HG02759 (cell line): Measurements from ENCODE around the gene DBET.
"Not testable (repeated sequence)": the region's sequence is repeated elsewhere in the genome, so short reads cannot be mapped to it uniquely, and the experiment has no call there.

Source experiments
- ATAC-seq: cut with Tn5 transposase; IDR thresholded peaks from one replicate; pipeline ENCODE4 v1.9.1; 2021; ENCODE audit warnings: mild to moderate bottlenecking, moderate library complexity; ENCODE audit not compliant: unreplicated experiment

DBET gene

DNA sequence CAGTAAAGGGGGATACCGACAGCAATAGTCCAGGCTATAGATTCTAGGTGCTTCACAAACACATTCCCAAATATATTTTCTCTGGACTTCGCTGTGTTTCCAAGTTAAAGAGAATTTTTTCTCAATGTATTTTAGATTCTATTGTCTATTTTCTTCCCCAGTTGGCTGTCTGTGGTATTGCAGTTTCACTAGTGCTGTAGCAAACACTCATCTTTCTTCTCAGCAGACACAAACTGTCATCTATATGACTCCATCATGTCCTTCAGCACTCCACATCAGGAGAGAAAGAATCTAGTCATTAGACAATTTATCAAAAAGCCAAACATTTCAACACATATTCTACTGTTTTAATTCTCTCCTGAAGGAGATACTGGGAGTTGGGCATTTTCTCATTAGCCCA is at the start of gene DBET:
DBET (plus strand) TSS at position 161 of the 400 bp plus-strand sequence.
- not testable (repeated sequence) for ATAC-seq

DNA sequence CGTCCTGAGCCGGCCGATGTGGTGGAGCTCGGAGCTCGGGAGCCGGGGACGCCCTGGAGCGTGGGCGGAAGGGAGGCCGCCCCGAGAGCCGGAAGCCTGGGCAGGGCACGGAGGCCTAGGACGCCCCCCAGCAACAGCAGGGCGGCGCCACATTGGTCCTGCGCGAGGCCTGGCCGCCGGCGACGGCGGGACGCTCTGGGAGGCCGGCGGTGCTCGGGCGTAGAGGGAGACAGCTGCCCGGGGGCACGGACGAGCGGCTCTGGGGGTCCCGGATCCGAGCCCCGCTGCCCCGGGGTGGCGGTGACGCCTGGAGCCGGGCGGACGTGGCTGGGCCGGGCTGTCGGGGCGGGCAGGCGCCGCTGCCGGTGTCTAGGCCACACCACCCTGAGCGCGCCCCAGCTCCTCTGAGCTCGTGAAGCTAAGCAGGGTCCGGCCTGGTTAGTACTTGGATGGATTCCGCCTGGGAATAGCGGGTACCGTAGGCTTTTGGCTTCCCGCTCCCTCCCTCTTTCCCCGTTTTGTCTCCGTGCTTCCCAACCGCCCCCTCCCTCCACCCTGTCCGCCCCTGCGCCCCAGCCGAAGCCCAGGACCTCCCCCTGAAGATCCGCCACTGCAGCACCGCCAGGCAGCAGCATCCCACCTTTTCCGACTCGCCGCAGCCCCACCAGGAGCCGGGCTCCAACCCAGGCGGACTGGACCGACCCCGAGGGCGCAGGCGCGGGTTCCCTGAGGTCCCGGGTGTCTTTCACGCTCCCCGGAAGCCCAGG is 49.3 kb upstream of the DBET start:
- ATAC-seq = peak; percentile 69

DNA sequence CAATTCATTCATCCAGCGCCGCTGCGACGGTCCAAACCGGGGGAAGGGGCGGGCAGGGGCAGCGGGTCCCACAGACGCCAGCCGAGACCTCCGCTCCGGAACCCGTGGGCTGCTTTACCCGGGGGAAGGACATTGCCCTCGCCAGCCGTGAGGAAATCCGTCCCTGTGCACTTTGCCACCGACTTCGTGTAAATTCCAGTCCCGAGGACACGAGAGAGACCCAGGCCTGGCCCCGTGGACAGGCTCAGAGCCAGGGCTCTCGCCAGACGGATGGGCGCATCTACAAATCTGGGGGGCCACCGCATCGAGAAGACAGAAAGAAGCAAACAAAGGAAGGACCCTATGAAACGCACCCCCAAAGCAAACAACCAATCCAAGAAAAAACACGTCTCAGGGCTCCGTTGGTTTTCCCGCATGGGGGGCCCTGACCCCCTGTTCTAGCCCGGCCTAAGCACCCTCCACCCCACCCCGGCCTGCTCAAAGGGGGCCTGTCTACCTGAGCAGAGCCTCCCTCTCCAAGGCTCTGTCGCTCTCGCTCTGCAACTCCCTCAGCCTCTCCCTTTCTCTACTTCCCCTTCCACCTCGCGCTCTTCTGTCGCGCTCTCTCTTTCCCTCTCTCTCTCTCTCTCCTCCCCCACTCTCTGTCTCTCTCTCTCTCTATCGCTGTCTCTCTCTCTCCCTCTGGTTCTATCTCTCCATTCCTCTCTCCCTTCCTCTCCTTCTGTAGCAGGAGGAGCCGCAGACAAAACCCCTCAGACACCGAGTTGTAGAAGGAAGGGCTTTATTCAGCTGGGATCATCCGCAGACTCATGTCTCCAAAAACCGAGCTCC is 48.5 kb upstream of the DBET start:
- ATAC-seq = no peak

DNA sequence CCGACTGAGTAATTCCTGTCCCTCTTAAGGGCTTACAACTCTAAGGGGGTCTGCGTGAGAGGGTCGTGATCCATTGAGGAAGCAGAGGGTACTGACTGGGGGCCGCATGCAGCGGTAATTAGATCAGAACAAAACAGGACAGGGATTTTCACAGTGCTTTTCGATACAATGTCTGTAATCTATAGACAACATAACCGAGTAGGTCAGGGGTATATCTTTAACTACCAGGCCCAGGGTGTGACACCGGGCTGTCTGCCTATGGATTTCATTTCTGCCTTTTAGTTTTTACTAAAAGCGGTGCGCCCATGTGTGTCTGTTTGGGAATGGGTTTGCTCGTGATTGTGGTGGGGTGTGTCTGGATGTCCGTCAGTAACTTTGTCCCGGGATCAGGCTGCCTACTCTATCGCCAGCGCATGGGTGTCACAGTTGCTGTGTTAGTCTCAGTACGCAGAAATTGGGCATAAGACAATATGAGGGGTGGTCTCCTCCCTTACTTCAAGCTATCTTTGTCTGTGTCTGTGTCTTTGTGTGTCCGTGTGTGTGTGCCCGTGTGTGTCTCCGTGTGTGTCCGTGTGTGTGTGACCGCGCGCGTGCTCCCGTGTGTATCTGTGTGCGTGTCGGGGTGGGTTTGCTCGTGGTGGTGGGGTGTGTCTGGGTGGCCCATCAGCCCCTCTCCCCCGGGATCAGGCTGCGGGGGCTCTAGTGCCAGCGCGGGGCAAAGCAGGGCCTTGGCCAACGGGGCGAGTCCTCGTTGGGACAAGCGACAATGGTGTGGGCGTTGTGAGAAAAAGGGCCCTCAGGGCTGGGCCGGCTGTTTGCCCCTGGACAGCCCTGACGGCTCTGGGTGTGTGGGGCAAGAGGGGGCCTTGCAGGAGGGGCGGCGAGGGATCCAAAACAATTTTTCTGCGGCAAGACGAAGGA is 47.7 kb upstream of the DBET start:
- no peak for ATAC-seq

DNA sequence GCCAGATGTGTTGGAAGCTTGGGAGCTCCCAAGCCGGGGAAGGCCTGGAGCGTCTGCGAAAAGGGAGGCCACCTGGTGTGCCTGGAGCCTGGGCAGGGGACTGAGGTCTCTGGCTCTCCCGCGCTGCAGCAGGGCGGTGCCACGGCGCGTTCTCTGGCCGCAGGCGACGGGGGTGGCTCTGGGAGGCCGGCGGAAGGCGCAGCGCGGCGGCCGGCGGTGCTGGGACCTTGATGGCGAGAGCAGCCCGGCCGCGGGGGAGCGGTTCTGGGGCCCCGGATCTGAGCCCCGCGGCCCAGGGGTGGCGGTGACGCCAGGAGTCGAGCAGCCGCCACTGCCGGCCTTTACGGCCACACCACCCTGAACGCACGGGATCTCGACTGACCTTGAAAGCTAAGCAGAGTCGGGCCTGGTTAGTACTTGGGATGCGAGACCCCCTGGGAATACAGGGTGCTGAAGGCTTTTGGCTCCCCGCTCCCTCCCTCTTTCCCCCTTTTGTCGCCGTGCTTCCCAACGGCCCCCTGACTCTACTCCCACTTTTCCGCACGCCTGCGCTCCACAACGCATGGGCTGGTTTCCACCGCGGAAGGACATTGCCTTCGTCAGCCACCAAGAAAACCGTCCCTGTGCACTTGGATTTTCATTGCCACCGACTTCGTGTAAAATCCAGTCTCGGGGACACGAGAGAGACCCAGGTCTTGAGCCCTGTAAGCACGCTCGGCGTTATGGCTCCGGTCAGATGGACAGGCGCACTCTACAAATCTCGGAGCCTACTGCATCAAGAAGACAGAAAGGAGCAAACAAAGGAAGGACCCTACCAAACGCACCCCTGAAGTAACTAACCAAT is 46.7 kb upstream of the DBET start:
- no peak for ATAC-seq

DNA sequence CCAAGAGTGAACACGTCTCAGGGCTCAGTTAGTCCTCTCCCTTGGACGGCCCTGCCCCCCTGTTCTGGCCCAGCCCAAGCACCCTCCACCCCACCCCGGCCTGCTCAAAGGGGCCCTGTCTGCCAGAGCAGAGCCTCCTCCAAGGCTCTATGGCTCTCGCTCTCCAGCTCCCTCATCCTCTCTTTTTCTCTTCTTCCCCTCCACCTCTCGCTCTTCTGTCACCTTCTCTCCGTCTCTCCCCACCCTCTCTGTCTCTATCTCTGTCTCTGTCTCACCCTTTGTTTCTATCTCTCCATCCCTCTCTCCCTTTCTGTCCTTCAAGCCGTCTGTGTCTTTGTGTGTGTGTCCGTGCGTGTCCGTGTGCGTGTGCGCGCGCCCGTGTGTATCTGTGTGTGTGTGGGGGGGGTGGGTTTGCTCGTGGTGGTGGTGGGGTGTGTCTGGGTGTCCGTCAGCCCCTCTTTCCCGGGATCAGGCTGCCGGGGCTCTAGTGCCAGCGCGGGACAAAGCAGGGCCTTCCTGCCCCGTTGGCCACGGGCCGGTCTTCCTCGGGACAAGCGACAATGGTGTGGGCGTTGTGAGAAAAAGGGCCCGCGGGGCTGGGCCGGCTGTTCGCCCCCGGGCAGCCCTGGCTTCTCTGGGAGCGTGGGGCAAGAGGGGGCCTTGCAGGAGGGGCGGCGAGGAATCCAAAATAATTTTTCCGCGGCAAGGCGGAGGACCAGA is 45.9 kb upstream of the DBET start:
- no peak for ATAC-seq

DNA sequence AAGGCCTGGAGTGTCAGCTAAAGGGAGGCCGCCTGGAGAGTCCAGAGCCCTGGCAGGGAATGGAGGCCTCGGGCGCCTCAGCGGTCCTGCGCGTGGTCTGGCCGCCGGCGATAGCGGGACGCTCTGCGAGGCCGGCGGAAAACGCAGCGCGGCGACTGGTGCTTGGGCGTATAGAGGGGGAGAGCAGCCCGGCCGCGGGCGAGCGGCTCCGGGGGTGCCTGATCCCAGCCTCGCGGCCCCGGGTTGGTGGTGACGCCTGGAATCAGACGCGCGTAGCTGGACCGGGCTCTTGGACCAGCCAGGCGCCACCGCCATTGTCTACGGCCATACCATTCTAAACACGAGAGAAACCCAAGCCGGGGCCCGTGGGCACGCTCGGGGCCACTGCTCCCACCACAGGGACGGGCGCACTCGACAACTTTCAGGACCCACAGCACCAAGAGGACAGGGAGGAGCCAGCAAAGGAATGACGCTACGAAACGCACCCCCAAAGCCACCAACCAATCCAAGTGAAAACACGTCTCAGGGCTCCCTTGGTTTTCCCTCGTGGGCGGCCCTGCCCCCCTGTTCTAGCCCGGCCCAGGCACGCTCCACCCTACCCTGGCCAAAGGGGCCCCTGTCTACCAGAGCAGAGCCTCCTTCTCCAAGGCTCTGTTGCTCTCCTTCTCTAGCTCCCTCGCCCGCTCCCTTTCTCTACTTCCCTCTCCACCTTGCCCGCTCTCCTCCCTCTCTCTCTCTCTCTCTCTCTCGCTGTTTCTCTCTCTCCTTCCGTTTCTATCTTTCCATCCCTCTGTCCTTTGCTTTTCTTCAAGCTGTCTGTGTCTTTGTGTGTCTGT is 45.1 kb upstream of the DBET start:
- no peak for ATAC-seq

DNA sequence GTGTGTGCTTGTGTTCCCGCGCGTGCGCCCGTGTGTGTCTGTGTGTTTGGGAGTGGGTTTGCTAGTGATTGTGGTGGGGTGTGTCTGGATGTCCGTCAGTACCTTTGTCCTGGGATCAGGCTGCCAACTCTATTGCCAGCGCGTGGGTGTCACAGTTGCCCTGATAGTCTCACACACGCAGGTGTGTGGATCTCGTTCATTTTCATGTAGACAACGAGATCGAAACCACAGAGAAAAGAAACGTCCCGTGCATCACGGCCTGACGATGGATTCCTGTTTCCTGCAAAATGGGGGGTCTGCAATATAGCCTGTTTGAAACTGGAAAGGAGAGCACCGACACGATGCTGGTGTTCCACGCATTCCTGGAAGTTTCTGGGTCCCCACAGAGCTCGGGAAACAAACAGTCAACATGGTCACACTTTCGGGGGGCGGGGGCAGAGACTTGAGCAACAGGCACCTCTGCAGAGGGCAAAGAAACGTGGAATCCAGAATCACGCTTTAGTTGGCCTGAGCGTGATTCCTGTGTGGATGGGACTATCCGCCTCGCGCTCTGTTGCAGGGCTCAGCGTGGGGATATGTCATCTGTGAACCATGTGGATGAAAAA is 44.3 kb upstream of the DBET start:
- ATAC-seq = not testable (repeated sequence)

DNA sequence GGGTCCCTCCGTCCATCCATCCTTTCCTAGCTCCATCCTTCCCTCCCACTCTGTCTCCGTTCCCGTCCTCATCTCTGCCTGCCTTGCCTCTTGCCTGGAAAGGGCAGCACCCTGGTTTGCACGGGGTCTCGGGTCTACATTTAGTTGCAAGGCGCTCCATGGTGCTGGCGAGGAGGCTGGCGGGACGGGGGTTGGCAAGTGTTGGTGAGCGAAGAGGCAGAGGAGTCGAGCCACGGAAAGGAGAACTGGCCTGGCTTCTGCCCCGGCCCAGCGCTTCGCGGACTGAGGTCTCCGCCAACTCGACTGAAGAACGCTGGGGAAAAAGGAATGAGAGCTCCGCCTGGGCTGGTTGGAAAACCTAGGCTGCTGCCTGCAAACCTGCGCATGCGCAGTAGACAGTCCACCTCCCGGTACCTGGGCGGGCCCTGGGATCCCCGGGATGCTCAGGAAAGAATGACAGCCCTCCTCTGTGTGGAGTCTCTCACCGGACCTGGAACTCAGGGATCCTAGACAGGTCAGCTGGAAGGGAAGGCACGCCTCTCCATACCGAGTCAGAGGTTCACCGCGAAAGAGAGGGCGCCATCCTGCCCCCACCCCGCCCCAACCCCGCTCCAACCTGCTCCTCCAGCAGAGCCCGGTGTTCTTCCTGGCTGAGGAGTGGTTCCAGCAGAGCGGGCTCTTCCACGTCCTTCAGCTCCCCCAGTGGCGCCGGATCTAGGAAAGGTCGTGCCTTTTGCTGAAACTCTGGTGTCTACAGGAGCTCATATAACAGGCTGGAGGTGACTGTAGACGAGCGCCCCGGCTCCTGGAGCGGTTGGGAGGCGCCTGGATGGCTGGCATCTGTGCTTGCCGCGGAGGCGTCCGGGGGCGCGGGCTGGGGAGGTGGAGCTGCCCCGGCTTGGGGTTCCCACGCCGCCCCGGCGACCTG is 43.2 kb upstream of the DBET start:
- no peak for ATAC-seq

DNA sequence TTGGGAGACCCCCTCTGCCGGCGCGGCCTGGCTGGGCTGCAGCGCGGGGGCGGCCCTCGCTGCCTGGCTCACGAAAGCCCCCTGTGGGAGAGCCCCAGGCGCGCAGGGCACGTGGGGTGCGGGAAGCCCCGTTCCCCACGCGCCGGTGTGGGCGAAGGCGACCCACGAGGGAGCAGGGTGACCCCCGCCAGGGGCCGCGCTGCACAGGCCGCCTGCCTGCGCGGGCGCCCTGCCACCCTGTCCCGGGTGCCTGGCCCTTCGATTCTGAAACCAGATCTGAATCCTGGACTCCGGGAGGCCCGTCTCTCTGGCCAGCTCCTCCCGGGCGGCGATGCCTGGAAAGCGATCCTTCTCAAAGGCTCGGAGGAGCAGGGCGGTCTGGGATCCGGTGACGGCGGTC is 42.3 kb upstream of the DBET start:
- ATAC-seq = not testable (repeated sequence)

DNA sequence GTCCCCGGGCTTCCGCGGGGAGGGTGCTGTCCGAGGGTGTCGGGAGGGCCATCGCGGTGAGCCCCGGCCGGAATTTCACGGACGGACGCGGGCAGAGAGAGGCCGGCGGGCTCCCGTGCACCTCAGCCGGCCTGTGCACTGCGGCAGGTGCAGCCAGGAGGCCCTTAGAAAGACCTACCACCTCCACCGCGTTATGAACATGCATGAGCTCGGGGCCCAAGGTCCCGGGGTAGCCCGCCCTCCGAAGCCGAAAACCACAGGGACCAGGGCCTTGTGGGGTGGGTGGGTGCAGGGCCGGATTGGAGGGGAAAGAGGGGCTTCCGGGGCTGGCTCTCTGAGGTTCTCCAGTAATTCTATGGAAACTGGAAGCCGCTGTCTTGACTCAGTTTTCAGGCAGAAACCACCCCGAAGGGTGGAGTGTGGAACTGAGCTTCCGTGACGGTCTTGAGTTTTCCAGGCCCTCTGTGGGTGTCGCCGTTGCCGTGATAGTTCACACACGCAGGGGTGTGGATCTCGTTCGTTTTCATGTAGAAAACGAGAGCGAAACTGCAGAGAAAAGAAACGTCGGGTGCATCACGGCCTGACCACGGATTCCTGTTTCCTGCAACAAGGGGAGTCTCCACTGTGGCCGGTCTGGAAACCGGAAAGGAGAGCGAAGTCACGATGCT is 41.6 kb upstream of the DBET start:
- peak; percentile 42 for ATAC-seq

DNA sequence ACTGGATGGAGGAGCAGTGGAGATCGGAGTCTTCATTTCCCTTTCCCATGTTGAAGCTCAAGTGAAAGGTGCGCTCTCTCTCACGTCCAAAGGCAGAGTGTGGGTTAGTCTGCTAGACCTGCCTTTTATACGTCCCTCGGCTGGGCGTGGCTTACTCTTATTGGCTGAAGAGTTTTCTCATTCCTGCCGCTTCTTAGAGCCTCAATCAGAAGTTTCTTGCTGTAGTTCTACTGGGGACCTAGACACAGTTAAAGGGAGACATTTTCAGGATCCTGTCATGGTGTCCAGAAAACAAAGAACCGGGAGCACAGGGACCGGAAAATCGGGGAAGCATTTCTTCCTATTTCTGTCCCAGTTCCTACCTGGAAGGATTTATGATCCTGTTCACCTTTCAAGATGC is 37.1 kb upstream of the DBET start, which contains the start of gene FRG2:
FRG2 (minus strand) TSS at position 101 of the 400 bp plus-strand sequence; CDS start at position 49, 52 bp downstream.
- not testable (repeated sequence) for ATAC-seq

DNA sequence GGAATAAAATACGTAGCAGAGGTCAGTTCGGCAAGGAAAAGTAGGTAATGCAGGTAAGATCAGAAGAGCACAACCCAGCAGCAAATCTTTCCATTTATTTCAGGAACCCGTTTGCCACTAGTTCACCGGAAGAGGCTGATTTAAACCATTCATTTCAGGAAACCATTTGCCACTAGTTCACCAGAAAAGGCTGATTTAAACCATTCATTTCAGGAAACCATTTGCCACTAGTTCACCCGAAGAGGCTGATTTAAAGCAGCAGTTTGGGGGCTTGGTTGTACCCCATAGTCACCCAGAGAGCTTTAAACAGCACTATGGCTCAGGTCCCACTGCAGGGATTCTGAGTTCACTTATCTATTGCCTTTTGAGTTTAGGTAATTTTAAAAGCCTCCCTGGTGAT is 33.0 kb upstream of the DBET start:
- ATAC-seq = not testable (repeated sequence)

DNA sequence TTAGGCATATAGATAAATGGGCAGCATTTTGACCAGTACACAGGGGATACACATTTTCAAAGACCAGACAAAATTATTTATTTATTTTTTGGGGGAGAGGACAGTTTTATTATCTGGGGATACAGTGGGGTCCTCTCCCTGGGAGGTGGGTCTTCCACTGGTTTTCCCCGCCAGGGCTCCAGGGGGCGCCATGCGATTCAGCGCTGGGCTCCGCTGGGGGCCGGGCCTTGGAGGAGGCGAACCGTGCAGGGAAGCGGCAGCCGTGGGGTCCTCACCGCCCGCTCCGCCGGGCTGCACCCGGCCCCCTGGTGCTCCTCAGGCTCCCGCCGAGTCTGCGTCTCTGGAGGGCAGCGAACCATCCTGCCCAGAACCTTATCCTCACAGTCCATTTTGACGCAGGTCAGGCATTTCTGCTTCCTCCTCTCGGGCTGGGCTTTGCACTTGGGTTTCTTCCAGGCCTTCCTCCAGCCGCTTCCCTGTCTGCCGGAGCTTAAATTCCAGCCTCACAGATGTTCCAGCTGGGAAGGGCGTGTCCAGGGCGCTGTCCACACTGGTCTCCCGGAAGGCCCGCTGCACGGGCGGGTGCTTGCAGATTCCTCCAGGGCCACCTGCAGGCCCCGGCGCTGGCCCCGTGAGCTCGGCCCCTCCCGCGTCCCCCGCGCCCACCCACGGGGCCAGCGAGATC is 26.5 kb upstream of the DBET start:
- peak; percentile 67 for ATAC-seq

DNA sequence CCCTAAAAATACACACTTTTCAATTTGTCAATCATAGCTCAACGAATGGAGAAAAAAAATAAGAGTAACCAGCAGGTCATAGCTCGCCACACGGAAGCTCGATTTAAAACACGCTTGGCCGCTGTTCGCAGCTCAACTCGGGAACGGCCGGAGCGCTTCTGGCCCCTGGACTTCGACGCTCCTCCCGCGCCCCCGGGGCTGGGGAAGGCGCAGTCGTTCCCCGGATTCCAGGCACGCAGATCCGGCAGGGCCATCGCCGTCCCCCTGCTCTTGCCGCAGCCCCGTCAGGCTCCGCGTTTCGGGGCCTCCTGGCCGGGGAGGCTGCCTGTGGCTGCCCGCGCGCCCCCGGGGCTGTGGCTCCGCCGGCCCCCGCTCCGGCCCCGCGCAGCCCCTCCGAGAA is 23.4 kb upstream of the DBET start:
- not testable (repeated sequence) for ATAC-seq

DNA sequence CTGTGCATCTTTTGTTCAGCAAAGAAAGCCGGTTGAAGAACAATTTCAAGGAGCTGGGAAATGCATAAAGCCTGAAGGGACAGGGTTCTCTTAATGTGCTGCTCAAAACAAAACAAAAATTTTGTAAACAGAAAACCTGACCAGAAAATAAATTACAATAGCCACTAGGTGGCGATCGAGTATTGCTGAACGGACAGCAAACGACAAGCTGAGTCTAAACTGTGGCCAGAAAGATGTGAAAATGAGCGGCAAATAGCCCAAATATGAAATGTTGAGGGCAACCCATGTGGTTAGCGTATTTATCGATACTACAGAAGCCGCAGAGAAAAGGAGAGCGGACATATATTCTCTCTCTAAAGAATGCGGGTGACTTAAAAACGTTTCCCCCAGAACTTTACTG is 16.7 kb upstream of the DBET start:
- peak; percentile 61 for ATAC-seq
